Brain microvascular endothelial cell (primary cell): ENCODE measurements around the gene AP3S2.

Source experiments
- DNase-seq: peaks from one replicate; pipeline ENCODE4 v3.0.0-alpha.2; 2020
- H3K27ac ChIP-seq: fragments of 250-450 bp; sonication (Bioruptor Pico); 2 replicates; pipeline ENCODE4 v1.5.1; 2020; ENCODE audit warnings: mild to moderate bottlenecking, moderate library complexity
- H3K27me3 ChIP-seq: fragments of 250-450 bp; sonication (Bioruptor Pico); replicated peaks from 2 replicates; pipeline ENCODE4 v1.5.1; 2020; ENCODE audit warnings: mild to moderate bottlenecking
- H3K36me3 ChIP-seq: fragments of 250-450 bp; sonication (Bioruptor Pico); replicated peaks from 2 replicates; pipeline ENCODE4 v1.5.1; 2020; ENCODE audit warnings: mild to moderate bottlenecking
- H3K4me3 ChIP-seq: 2 replicates; pipeline ENCODE4 v1.5.1; 2011; ENCODE audit warnings: low read depth, mild to moderate bottlenecking, control low read depth, low read length, moderate library complexity
- CTCF ChIP-seq: IDR thresholded peaks from 2 replicates; pipeline ENCODE4 v1.5.1; 2011; ENCODE audit warnings: low read depth, mild to moderate bottlenecking, moderate library complexity, low read length, control low read depth, inconsistent platforms; ENCODE audit errors: missing control alignments
- in situ Hi-C: cut with HindIII; loops from 2 replicates; pipeline ENCODE4 v1.10.0; 2017; ENCODE audit warnings: low sequenced_read_pairs, low pct_ligation_motif_present

The AP3S2 gene

DNA sequence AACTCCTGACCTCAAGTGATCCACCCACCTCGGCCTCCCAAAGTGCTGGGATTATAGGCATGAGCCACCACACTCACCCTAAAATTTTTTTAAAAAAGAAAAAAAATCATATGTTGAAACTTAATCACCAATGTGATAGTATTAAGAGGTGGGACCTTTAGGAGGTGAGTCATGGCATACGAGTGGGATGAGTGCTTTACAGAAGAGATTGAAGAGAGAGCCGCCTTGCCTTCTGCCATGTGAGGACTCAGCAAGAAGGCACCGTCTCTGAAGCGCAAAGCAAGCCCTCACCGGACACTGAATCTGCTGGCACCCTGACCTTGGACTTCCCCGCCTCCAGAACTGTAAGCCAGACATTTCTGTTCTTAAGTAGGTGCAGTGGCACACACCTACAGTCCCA, 13.5 kb upstream of the AP3S2 start:
- Histone ChIP-seq H3K27ac (no peak overlapping the region), H3K4me3 (no peak overlapping the region), H3K27me3 (no peaks in the 10 kb centered on the region), H3K36me3 (no peaks in the 10 kb centered on the region)
- in situ Hi-C loops: no loop called here
- DNase-seq: no peak
- TF ChIP-seq CTCF: no peak

- in situ Hi-C loops: no loop called here
- H3K36me3 ChIP-seq: no peaks in the 10 kb centered on the region
- H3K4me3 ChIP-seq: no peak overlapping the region
- TF ChIP-seq CTCF: no peak
- no peak overlapping the region for H3K27ac ChIP-seq
- no peak for DNase-seq
- no peaks in the 10 kb centered on the region for H3K27me3 ChIP-seq
These were observed 12.1 kb upstream of the AP3S2 start for GRCh38 chr15:89905846-89906378.

DNA sequence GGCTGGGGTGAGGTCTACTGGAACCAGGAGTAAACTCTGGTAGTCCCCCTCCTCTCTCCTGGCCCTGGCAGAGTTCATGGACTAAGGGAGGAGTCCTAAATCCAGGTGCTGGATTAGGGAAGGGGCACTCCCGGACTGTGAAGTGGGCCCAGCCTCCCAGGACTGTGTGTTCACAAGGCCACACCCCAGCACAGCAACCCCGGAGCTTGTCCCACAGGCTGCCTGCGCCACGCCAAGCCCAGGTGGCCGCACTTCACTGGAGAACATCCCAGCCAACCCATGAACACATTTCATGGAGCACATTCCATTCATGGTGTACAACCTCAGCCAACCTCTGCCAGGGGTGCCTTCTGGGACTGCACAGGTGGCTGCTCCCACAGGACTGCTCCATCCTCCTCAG, 10.7 kb upstream of the AP3S2 start:
- DNase-seq: no peak
- in situ Hi-C loops: no loop called here
- no peak for TF ChIP-seq CTCF
- no peak overlapping the region for H3K4me3 ChIP-seq
- no peaks in the 10 kb centered on the region for H3K36me3 ChIP-seq
- no peak overlapping the region for H3K27ac ChIP-seq
- H3K27me3 ChIP-seq: no peaks in the 10 kb centered on the region

- Histone ChIP-seq H3K36me3 (no peaks in the 10 kb centered on the region), H3K4me3 (no peak overlapping the region), H3K27ac (no peak overlapping the region), H3K27me3 (no peaks in the 10 kb centered on the region)
- in situ Hi-C loops: no loop called here
- no peak for DNase-seq
- TF ChIP-seq CTCF: no peak
These were observed 10.0 kb upstream of the AP3S2 start for GRCh38 chr15:89903858-89904130.

- in situ Hi-C loops: no loop called here
- no peaks in the 10 kb centered on the region for H3K27me3 ChIP-seq
- no peak for TF ChIP-seq CTCF
- no peak for DNase-seq
- no peaks in the 10 kb centered on the region for H3K36me3 ChIP-seq
- H3K27ac ChIP-seq: no peak overlapping the region
- H3K4me3 ChIP-seq: no peak overlapping the region
These were observed 9.4 kb upstream of the AP3S2 start for GRCh38 chr15:89903015-89903857.

GRCh38 chr15:89900849-89901248, 7.1 kb upstream of the AP3S2 start:
- DNase-seq: no peak
- no peak overlapping the region for H3K27ac ChIP-seq
- in situ Hi-C loops: no loop called here
- H3K27me3 ChIP-seq: no peaks in the 10 kb centered on the region
- no peak overlapping the region for H3K4me3 ChIP-seq
- H3K36me3 ChIP-seq: no peaks in the 10 kb centered on the region
- no peak for TF ChIP-seq CTCF
